ENCODE results near the gene CCNL1.

CCNL1 gene

GRCh38 chr3:157159037-157159761 lies 748 bp downstream of the CCNL1 start:
- Histone ChIP-seq H3K4me2 (ENCODE audit: low read length) (peak overlapping the region; percentile 98), H3F3A (ENCODE audit: insufficient read depth, low read length) (no peaks in the 10 kb centered on the region), H3K9me2 (ENCODE audit: low read depth, low read length) (no peaks in the 10 kb centered on the region), H3K36me3 (ENCODE audit: insufficient read depth, low read length) (peaks cover 56% of the 10 kb centered on the region), H3K27ac (ENCODE audit: low read depth, low read length, poor library complexity, severe bottlenecking) (peak overlapping the region; percentile 91), H3K9me3 (ENCODE audit: low read length) (no peaks in the 10 kb centered on the region), H3K79me2 (ENCODE audit: insufficient read depth, low read length) (peaks cover 56% of the 10 kb centered on the region), H3K4me1 (ENCODE audit: insufficient read depth, low read length, severe bottlenecking) (peaks cover 61% of the 10 kb centered on the region), H3K27me3 (ENCODE audit: insufficient read depth, low read length) (no peaks in the 10 kb centered on the region), H3K9ac (ENCODE audit: low read length) (peak overlapping the region; percentile 94), H4K20me1 (ENCODE audit: insufficient read depth, low read length) (peaks cover 39% of the 10 kb centered on the region), H2AFZ (ENCODE audit: low read length) (no peak overlapping the region), H3K4me3 (ENCODE audit: low read depth, low read length, poor library complexity, severe bottlenecking) (peak overlapping the region; percentile 81)
- TF ChIP-seq EZH2 (IDR thresholded peaks at IDR 0.05; ENCODE audit: borderline replicate concordance, low read length) (no peak), CTCF (IDR thresholded peaks at IDR 0.05; ENCODE audit: low read length) (peak; percentile 45)

GRCh38 chr3:157157836-157158235 lies 2.1 kb downstream of the CCNL1 start:
- peak overlapping the region; percentile 81 for H3K4me3 ChIP-seq (ENCODE audit: low read depth, low read length, poor library complexity, severe bottlenecking)
- H2AFZ ChIP-seq (ENCODE audit: low read length): no peak overlapping the region
- H3K27me3 ChIP-seq (ENCODE audit: insufficient read depth, low read length): no peaks in the 10 kb centered on the region
- H3K36me3 ChIP-seq (ENCODE audit: insufficient read depth, low read length): peaks cover 70% of the 10 kb centered on the region
- no peaks in the 10 kb centered on the region for H3K9me3 ChIP-seq (ENCODE audit: low read length)
- peak overlapping the region; percentile 98 for H3K4me2 ChIP-seq (ENCODE audit: low read length)
- peaks cover 41% of the 10 kb centered on the region for H4K20me1 ChIP-seq (ENCODE audit: insufficient read depth, low read length)
- H3K27ac ChIP-seq (ENCODE audit: low read depth, low read length, poor library complexity, severe bottlenecking): no peak overlapping the region
- H3K79me2 ChIP-seq (ENCODE audit: insufficient read depth, low read length): peaks cover 70% of the 10 kb centered on the region
- peak overlapping the region; percentile 94 for H3K9ac ChIP-seq (ENCODE audit: low read length)
- TF ChIP-seq EZH2 (IDR thresholded peaks at IDR 0.05; ENCODE audit: borderline replicate concordance, low read length): no peak
- TF ChIP-seq CTCF (IDR thresholded peaks at IDR 0.05; ENCODE audit: low read length): no peak
- H3K4me1 ChIP-seq (ENCODE audit: insufficient read depth, low read length, severe bottlenecking): peaks cover 62% of the 10 kb centered on the region
- H3K9me2 ChIP-seq (ENCODE audit: low read depth, low read length): no peaks in the 10 kb centered on the region
- no peaks in the 10 kb centered on the region for H3F3A ChIP-seq (ENCODE audit: insufficient read depth, low read length)

- Histone ChIP-seq H3K4me2 (ENCODE audit: low read length) (peak overlapping the region; percentile 98), H3K27me3 (ENCODE audit: insufficient read depth, low read length) (no peaks in the 10 kb centered on the region), H4K20me1 (ENCODE audit: insufficient read depth, low read length) (peaks cover 41% of the 10 kb centered on the region), H3K27ac (ENCODE audit: low read depth, low read length, poor library complexity, severe bottlenecking) (no peak overlapping the region), H3F3A (ENCODE audit: insufficient read depth, low read length) (no peaks in the 10 kb centered on the region), H3K9ac (ENCODE audit: low read length) (peak overlapping the region; percentile 94), H3K9me2 (ENCODE audit: low read depth, low read length) (no peaks in the 10 kb centered on the region), H3K79me2 (ENCODE audit: insufficient read depth, low read length) (peaks cover 71% of the 10 kb centered on the region), H3K4me3 (ENCODE audit: low read depth, low read length, poor library complexity, severe bottlenecking) (peak overlapping the region; percentile 81), H3K4me1 (ENCODE audit: insufficient read depth, low read length, severe bottlenecking) (peaks cover 62% of the 10 kb centered on the region), H2AFZ (ENCODE audit: low read length) (no peak overlapping the region), H3K36me3 (ENCODE audit: insufficient read depth, low read length) (peaks cover 78% of the 10 kb centered on the region), H3K9me3 (ENCODE audit: low read length) (no peaks in the 10 kb centered on the region)
- TF ChIP-seq EZH2 (IDR thresholded peaks at IDR 0.05; ENCODE audit: borderline replicate concordance, low read length): no peak
- TF ChIP-seq CTCF (IDR thresholded peaks at IDR 0.05; ENCODE audit: low read length): no peak
These were observed 2.9 kb downstream of the CCNL1 start for GRCh38 chr3:157156837-157157635.
